HEK293 (cell line): ENCODE results near the gene CPNE1.

Experiments used
- HOXA7 ChIP-seq: sonication (generic); formaldehyde crosslinking; IDR thresholded peaks from 2 replicates; pipeline ENCODE4 v1.8.1; 2022; ENCODE audit warnings: missing genetic modification reagents, borderline replicate concordance
- TCF7L2 ChIP-seq: IDR thresholded peaks from 2 replicates; pipeline ENCODE4 v1.6.1; 2011; ENCODE audit warnings: low read depth, mild to moderate bottlenecking, inconsistent platforms, low read length, moderate library complexity, borderline replicate concordance
- ZNF324 ChIP-seq: fragments of 450-650 bp; formaldehyde crosslinking; IDR thresholded peaks from 2 replicates; pipeline ENCODE4 v1.5.1; 2016; ENCODE audit warnings: missing biosample characterization, missing genetic modification characterization
- ZNF426 ChIP-seq: fragments of 450-650 bp; formaldehyde crosslinking; IDR thresholded peaks from 2 replicates; pipeline ENCODE4 v1.5.1; 2017; ENCODE audit warnings: missing biosample characterization, missing genetic modification characterization, mild to moderate bottlenecking, inconsistent platforms, moderate library complexity
- ZNF549 ChIP-seq: fragments of 450-650 bp; IDR thresholded peaks from 2 replicates; pipeline ENCODE4 v1.5.1; 2018; ENCODE audit warnings: missing biosample characterization, missing genetic modification characterization, mild to moderate bottlenecking, inconsistent platforms, moderate library complexity
- ZNF561 ChIP-seq: fragments of 450-650 bp; IDR thresholded peaks from 2 replicates; pipeline ENCODE4 v1.5.1; 2018; ENCODE audit warnings: missing biosample characterization, missing genetic modification characterization, borderline replicate concordance
- ZNF629 ChIP-seq: fragments of 450-650 bp; formaldehyde crosslinking; IDR thresholded peaks from 2 replicates; pipeline ENCODE4 v1.5.1; 2017; ENCODE audit warnings: missing biosample characterization, missing genetic modification characterization
- TF ChIP-seq, protein P1 (sequence below): fragments of 450-650 bp; formaldehyde crosslinking; IDR thresholded peaks from 2 replicates; pipeline ENCODE4 v1.5.1; 2016; ENCODE audit warnings: missing biosample characterization, missing genetic modification characterization, low read depth
- TF ChIP-seq, protein P2 (sequence below): fragments of 450-650 bp; formaldehyde crosslinking; IDR thresholded peaks from 2 replicates; pipeline ENCODE4 v1.5.1; 2016; ENCODE audit warnings: missing biosample characterization, missing genetic modification characterization

DNA sequence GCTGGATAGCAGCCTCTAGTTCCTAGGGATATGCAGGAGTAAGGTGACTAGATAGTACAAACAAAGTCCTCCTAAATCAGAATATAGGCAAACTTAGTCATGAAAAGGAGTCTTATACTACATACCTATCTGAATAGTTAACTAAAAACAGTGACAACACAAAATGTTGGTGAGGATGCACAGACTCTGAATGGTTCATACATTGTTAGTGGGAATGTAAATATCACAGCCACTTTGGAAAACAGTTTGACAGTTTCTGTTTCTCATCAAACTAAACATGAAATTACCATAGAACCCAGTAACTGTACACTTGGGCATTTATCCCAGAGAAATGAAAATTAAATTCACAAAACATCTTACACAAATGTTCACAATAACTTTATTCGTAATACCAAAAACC is 17.3 kb upstream of the CPNE1 start:
- TF ChIP-seq ZNF561 (tag by site-specific recombination): no peak
- TF ChIP-seq, protein P1, sequence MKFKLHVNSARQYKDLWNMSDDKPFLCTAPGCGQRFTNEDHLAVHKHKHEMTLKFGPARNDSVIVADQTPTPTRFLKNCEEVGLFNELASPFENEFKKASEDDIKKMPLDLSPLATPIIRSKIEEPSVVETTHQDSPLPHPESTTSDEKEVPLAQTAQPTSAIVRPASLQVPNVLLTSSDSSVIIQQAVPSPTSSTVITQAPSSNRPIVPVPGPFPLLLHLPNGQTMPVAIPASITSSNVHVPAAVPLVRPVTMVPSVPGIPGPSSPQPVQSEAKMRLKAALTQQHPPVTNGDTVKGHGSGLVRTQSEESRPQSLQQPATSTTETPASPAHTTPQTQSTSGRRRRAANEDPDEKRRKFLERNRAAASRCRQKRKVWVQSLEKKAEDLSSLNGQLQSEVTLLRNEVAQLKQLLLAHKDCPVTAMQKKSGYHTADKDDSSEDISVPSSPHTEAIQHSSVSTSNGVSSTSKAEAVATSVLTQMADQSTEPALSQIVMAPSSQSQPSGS (tag by site-specific recombination): no peak
- TF ChIP-seq ZNF549 (tag by site-specific recombination): no peak
- TF ChIP-seq, protein P2, sequence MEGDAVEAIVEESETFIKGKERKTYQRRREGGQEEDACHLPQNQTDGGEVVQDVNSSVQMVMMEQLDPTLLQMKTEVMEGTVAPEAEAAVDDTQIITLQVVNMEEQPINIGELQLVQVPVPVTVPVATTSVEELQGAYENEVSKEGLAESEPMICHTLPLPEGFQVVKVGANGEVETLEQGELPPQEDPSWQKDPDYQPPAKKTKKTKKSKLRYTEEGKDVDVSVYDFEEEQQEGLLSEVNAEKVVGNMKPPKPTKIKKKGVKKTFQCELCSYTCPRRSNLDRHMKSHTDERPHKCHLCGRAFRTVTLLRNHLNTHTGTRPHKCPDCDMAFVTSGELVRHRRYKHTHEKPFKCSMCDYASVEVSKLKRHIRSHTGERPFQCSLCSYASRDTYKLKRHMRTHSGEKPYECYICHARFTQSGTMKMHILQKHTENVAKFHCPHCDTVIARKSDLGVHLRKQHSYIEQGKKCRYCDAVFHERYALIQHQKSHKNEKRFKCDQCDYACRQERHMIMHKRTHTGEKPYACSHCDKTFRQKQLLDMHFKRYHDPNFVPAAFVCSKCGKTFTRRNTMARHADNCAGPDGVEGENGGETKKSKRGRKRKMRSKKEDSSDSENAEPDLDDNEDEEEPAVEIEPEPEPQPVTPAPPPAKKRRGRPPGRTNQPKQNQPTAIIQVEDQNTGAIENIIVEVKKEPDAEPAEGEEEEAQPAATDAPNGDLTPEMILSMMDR: no peak
- no peak for TF ChIP-seq HOXA7 (CRISPR knock-in tag)
- TF ChIP-seq ZNF629 (tag by site-specific recombination): no peak
- no peak for TF ChIP-seq ZNF426 (tag by site-specific recombination)
- no peak for TF ChIP-seq TCF7L2
- no peak for TF ChIP-seq ZNF324 (tag by site-specific recombination)
